Neuronal stem cell (in vitro differentiated cells): ENCODE results near the gene SERPINH1.
A peak's percentile ranks its signal among the peaks of the same experiment; 100 is the strongest.

ENCODE experiments used
- DNase-seq: peaks from one replicate; pipeline ENCODE4 v3.0.0-alpha.2; 2013; ENCODE audit warnings: low spot score
- H2AFZ ChIP-seq: one replicate; pipeline ENCODE4 v1.6.1; 2013; ENCODE audit warnings: mild to moderate bottlenecking, low read length, inconsistent platforms
- H2AK5ac ChIP-seq: 2 replicates; pipeline ENCODE4 v1.6.1; 2013; ENCODE audit warnings: low read depth, mild to moderate bottlenecking, inconsistent platforms, low read length, moderate library complexity, mixed read lengths
- H2BK120ac ChIP-seq: 2 replicates; pipeline ENCODE4 v1.6.1; 2013; ENCODE audit warnings: low read depth, mild to moderate bottlenecking, inconsistent platforms, low read length, moderate library complexity, mixed read lengths
- H2BK12ac ChIP-seq: one replicate; pipeline ENCODE4 v1.6.1; 2013; ENCODE audit warnings: low read length, inconsistent platforms
- H2BK15ac ChIP-seq: 2 replicates; pipeline ENCODE4 v1.6.1; 2013; ENCODE audit warnings: mild to moderate bottlenecking, low read length, inconsistent platforms, mixed read lengths
- H2BK5ac ChIP-seq: one replicate; pipeline ENCODE4 v1.6.1; 2013; ENCODE audit warnings: inconsistent platforms, mild to moderate bottlenecking, low read length, moderate library complexity
- H3K14ac ChIP-seq: one replicate; pipeline ENCODE4 v1.6.1; 2013; ENCODE audit warnings: low read length, inconsistent platforms
- H3K18ac ChIP-seq: 2 replicates; pipeline ENCODE4 v1.6.1; 2013; ENCODE audit warnings: low read length, inconsistent platforms
- H3K23ac ChIP-seq: 2 replicates; pipeline ENCODE4 v1.6.1; 2013; ENCODE audit warnings: low read depth, mild to moderate bottlenecking, mixed read lengths, low read length, inconsistent platforms; ENCODE audit not compliant: poor library complexity
- H3K27ac ChIP-seq: replicated peaks from 3 replicates; pipeline ENCODE4 v1.5.1; 2013; ENCODE audit warnings: low read length, inconsistent platforms
- H3K27me3 ChIP-seq, 3 experiments: 2 replicates each; pipeline ENCODE4 v1.6.1; 2013; ENCODE audit warnings: low read length in 3 of 3, mild to moderate bottlenecking in 2 of 3, inconsistent platforms in 1 of 3, low read depth in 1 of 3, mixed read lengths in 1 of 3, moderate library complexity in 1 of 3; ENCODE audit not compliant: control insufficient read depth in 3 of 3, insufficient read depth in 3 of 3
- H3K36me3 ChIP-seq, 2 donors: replicated peaks in 1 of 2; 2 replicates each; pipeline ENCODE4 v1.6.1; 2013; ENCODE audit warnings: low read length in 2 of 2; ENCODE audit not compliant: control insufficient read depth in 2 of 2, insufficient read depth in 2 of 2
- H3K4ac ChIP-seq: 2 replicates; pipeline ENCODE4 v1.6.1; 2013; ENCODE audit warnings: inconsistent platforms, mild to moderate bottlenecking, low read length, moderate library complexity
- H3K4me1 ChIP-seq, 2 donors: 1 replicate in 1 of 2; 2 replicates in 1 of 2; pipeline ENCODE4 v1.6.1; 2013; ENCODE audit warnings: low read length in 2 of 2, low read depth in 1 of 2; ENCODE audit not compliant: control insufficient read depth in 2 of 2, insufficient read depth in 1 of 2
- H3K4me2 ChIP-seq: one replicate; pipeline ENCODE4 v1.6.1; 2013; ENCODE audit warnings: mild to moderate bottlenecking, low read length, inconsistent platforms; ENCODE audit not compliant: insufficient read depth, poor library complexity, severe bottlenecking
- H3K4me3 ChIP-seq, 2 donors: 2 replicates each; pipeline ENCODE4 v1.5.1; 2013; ENCODE audit warnings: low read length in 2 of 2, mild to moderate bottlenecking in 2 of 2, inconsistent platforms in 1 of 2, moderate library complexity in 1 of 2
- H3K79me1 ChIP-seq: one replicate; pipeline ENCODE4 v1.6.1; 2013; ENCODE audit warnings: low read depth, mild to moderate bottlenecking, inconsistent platforms, low read length, moderate library complexity
- H3K9ac ChIP-seq: one replicate; pipeline ENCODE4 v1.6.1; 2013; ENCODE audit warnings: mild to moderate bottlenecking, low read depth, low read length, inconsistent platforms; ENCODE audit not compliant: poor library complexity
- H3K9me3 ChIP-seq, 2 donors: replicated peaks in 1 of 2; 2 replicates each; pipeline versions ENCODE3 to v1.6.1; 2013; ENCODE audit warnings: low read length in 2 of 2, mild to moderate bottlenecking in 2 of 2, inconsistent platforms in 1 of 2, low read depth in 1 of 2, mixed read lengths in 1 of 2, moderate library complexity in 1 of 2; ENCODE audit not compliant: control insufficient read depth in 2 of 2, insufficient read depth in 1 of 2
- H4K8ac ChIP-seq: one replicate; pipeline ENCODE4 v1.6.1; 2013; ENCODE audit warnings: low read depth, mild to moderate bottlenecking, inconsistent platforms, low read length, moderate library complexity
- H4K91ac ChIP-seq: one replicate; pipeline ENCODE4 v1.6.1; 2013; ENCODE audit warnings: low read length, low read depth, mild to moderate bottlenecking, inconsistent platforms; ENCODE audit not compliant: poor library complexity
- WGBS, 2 donors: extraction: QIAGEN DNeasy Blood & Tissue Kit; methylation state at CpG; one replicate each; pipeline ENCODE4 v1.1.7; 2013; ENCODE audit warnings: missing lambda C conversion rate in 2 of 2, mixed read lengths in 1 of 2; ENCODE audit not compliant: insufficient read length in 2 of 2, insufficient replicate concordance in 1 of 2; ENCODE audit errors: extremely low coverage in 2 of 2; 5-methylcytosine and 5-hydroxymethylcytosine counted together

Gene SERPINH1

DNA sequence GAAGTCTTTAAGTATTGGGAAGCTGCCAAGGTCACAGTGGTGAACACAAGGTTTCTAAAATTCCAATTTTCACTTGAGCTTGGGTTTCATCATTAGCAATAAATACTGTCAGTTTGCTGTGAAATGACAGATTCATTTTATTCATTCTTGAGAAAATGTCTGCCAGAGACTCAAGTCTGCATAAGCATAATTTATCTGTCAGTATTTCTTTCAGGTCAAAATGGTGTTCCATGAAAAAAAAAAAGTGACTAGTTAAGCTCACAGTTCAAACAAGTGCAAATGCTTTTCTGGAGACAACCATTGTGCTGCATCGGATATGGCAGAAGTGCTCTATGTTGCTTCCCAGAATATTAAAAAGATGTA, 28.2 kb upstream of the SERPINH1 start:
- no peak overlapping the region for H3K14ac ChIP-seq
- no peaks in the 10 kb centered on the region for H3K79me1 ChIP-seq
- H4K91ac ChIP-seq = no peak overlapping the region
- no peak overlapping the region for H3K23ac ChIP-seq
- H3K4me1 ChIP-seq = peaks cover 1 to 11% of the 10 kb centered on the region in 2 donors
- no peaks in the 10 kb centered on the region for H3K36me3 ChIP-seq
- H3K9ac ChIP-seq = no peak overlapping the region
- H4K8ac ChIP-seq = no peak overlapping the region
- no CpG with 5 or more reads among the region's 1 CpG for WGBS, 2 donors
- no peak overlapping the region for H2AK5ac ChIP-seq
- H2BK120ac ChIP-seq = no peak overlapping the region
- no peak for DNase-seq
- H3K4me2 ChIP-seq = no peak overlapping the region
- H3K27ac ChIP-seq = no peak overlapping the region
- H2BK12ac ChIP-seq = no peak overlapping the region
- H3K9me3 ChIP-seq = no peaks in the 10 kb centered on the region
- H3K18ac ChIP-seq = no peak overlapping the region
- no peak overlapping the region for H2BK5ac ChIP-seq
- no peak overlapping the region for H2AFZ ChIP-seq
- peaks cover 0 to 15% (median 0%) of the 10 kb centered on the region in 3 experiments for H3K27me3 ChIP-seq
- H3K4me3 ChIP-seq = no peak overlapping the region
- H2BK15ac ChIP-seq = no peak overlapping the region
- H3K4ac ChIP-seq = no peak overlapping the region

- Histone ChIP-seq H4K8ac (no peak overlapping the region), H3K79me1 (no peaks in the 10 kb centered on the region), H3K4me1 (peaks cover 4 to 11% of the 10 kb centered on the region in 2 donors), H3K4ac (no peak overlapping the region), H3K4me2 (no peak overlapping the region), H2AFZ (no peak overlapping the region), H4K91ac (no peak overlapping the region), H3K23ac (peak overlapping the region; percentile 40), H3K9ac (no peak overlapping the region), H3K14ac (no peak overlapping the region), H3K9me3 (no peaks in the 10 kb centered on the region), H3K36me3 (no peaks in the 10 kb centered on the region), H2AK5ac (no peak overlapping the region), H2BK15ac (no peak overlapping the region), H3K27ac (no peak overlapping the region), H2BK5ac (no peak overlapping the region), H3K18ac (no peak overlapping the region), H2BK120ac (no peak overlapping the region), H3K27me3 (peaks cover 0 to 10% (median 0%) of the 10 kb centered on the region in 3 experiments), H2BK12ac (no peak overlapping the region), H3K4me3 (no peak overlapping the region)
- no peak for DNase-seq
- no CpG with 5 or more reads among the region's 15 CpGs for WGBS, 2 donors
These were observed 27.6 kb upstream of the SERPINH1 start for GRCh38 chr11:75534259-75535069.

DNA sequence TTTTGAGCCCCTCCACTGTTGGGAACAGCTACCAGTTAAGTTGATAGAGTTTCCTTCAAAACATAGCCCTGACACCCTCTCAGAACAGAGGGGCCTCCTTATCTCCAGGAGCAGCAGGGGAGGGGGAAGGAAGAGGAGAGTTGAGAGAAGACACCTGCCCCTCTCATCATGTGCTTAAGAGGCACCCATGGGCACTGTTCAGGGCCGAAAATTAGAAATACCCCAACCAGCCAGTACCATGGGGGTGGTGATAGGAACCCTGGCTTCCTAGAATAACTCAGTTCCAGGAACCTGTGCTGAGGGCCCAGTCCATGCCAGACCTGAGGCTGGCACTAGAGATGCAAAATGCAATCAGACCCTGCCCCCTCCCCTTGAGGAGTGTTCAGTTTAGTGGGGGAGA, 27.0 kb upstream of the SERPINH1 start:
- Histone ChIP-seq H3K4ac (no peak overlapping the region), H3K14ac (no peak overlapping the region), H3K79me1 (no peaks in the 10 kb centered on the region), H2BK15ac (no peak overlapping the region), H2BK120ac (no peak overlapping the region), H3K27me3 (peaks cover 0 to 10% (median 0%) of the 10 kb centered on the region in 3 experiments), H3K23ac (no peak overlapping the region), H2BK5ac (no peak overlapping the region), H3K4me2 (no peak overlapping the region), H3K27ac (no peak overlapping the region), H4K8ac (no peak overlapping the region), H3K36me3 (no peaks in the 10 kb centered on the region), H2BK12ac (no peak overlapping the region), H3K9ac (no peak overlapping the region), H3K9me3 (no peaks in the 10 kb centered on the region), H3K4me3 (no peak overlapping the region), H4K91ac (no peak overlapping the region), H2AK5ac (no peak overlapping the region), H3K4me1 (peaks cover 4 to 11% of the 10 kb centered on the region in 2 donors), H3K18ac (no peak overlapping the region), H2AFZ (no peak overlapping the region)
- no peak for DNase-seq
- no CpG with 5 or more reads among the region's 1 CpG for WGBS, 2 donors

DNA sequence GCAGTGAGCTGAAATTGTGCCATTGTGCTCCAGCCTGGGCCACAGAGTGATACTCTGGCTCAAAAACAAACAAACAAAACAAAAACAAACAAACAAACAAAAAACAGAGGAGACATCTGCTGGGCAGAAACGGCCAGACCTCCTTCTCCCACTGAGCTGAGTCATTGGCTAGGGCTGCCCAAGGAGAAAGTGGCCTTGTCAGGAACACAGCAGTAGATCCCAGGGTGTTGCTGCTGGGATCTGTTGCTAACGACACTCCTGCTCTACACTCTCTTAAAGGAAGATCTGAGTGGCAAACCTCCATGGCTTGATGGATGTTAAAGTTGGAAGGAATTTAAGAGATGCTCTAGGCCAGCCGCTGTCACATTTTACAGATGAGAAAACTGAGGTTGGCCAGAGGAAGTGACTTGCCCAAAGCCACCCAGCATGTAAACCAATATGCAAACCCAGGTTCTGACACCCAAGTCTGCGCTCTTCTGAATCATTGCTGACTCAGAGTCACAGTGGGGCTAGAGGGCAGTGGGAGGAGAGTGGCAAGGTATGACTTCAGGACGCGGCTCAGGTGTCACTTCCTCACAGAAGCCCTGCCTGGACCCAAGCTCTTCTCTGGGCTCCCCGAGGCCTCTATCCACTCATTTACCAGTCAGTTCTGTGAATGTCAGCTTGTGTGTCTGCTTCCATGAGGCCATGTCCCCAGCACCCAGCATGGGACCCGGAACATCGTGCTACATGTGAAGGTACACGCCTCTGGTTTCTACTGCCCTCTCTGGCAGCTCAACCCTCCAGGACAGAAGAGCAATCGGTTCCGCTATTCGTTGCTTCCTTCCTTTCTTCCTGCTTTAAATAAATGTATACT, 25.0 kb upstream of the SERPINH1 start:
- no peak overlapping the region for H3K4me3 ChIP-seq
- H3K4me2 ChIP-seq = no peak overlapping the region
- H3K36me3 ChIP-seq = no peaks in the 10 kb centered on the region
- no peak for DNase-seq
- peaks cover 0 to 10% (median 0%) of the 10 kb centered on the region in 3 experiments for H3K27me3 ChIP-seq
- H3K4me1 ChIP-seq = peaks cover 4 to 11% of the 10 kb centered on the region in 2 donors
- no peak overlapping the region for H3K27ac ChIP-seq
- H3K79me1 ChIP-seq = no peaks in the 10 kb centered on the region
- no peak overlapping the region for H2BK12ac ChIP-seq
- no CpG with 5 or more reads among the region's 13 CpGs for WGBS, 2 donors
- no peak overlapping the region for H3K23ac ChIP-seq
- H2BK120ac ChIP-seq = no peak overlapping the region
- H3K14ac ChIP-seq = no peak overlapping the region
- no peak overlapping the region for H3K9ac ChIP-seq
- H2AK5ac ChIP-seq = no peak overlapping the region
- H3K4ac ChIP-seq = no peak overlapping the region
- no peak overlapping the region for H2BK15ac ChIP-seq
- no peak overlapping the region for H2BK5ac ChIP-seq
- no peak overlapping the region for H4K91ac ChIP-seq
- H2AFZ ChIP-seq = no peak overlapping the region
- no peak overlapping the region for H4K8ac ChIP-seq
- H3K18ac ChIP-seq = no peak overlapping the region
- no peaks in the 10 kb centered on the region for H3K9me3 ChIP-seq
